ENCODE results near the gene TIGIT.

Gene TIGIT

GRCh38 chr3:114355653-114356052 is 61.8 kb downstream of the TIGIT start:
- no peak for DNase-seq

GRCh38 chr3:114356066-114356465 is 62.2 kb downstream of the TIGIT start:
- DNase-seq = no peak

GRCh38 chr3:114356525-114356924 is 62.7 kb downstream of the TIGIT start:
- DNase-seq = no peak
